B cell (primary cell): ENCODE results near the gene EPB41L4B.

ENCODE experiments used
- CTCF ChIP-seq: fragments of 200-600 bp; IDR thresholded peaks from one replicate; pipeline ENCODE4 v1.8.0; 2022; ENCODE audit warnings: antibody characterized with exemption, mild to moderate bottlenecking
- EZH2 ChIP-seq: IDR thresholded peaks from 2 replicates; pipeline ENCODE4 v1.6.1; 2012; ENCODE audit warnings: borderline replicate concordance, low read depth, mild to moderate bottlenecking, moderate library complexity, low read length; ENCODE audit not compliant: insufficient read depth, poor library complexity, severe bottlenecking

GRCh38 chr9:109320742-109321448 is at the start of gene EPB41L4B:
- TF ChIP-seq CTCF (peak; percentile 72), EZH2 (no peak)
